GM06990 (cell line): ENCODE results near the gene REC8.

Experiments used
- DNase-seq: peaks from one replicate; pipeline ENCODE4 v3.0.0-alpha.2; 2011; ENCODE audit not compliant: insufficient read length; ENCODE audit errors: extremely low read depth
- H3K27me3 ChIP-seq: replicated peaks from 2 replicates; pipeline ENCODE4 v1.6.0; 2011; ENCODE audit warnings: low read length; ENCODE audit not compliant: control insufficient read depth, insufficient read depth
- H3K36me3 ChIP-seq: 2 replicates; pipeline ENCODE4 v1.5.1; 2011; ENCODE audit warnings: low read length; ENCODE audit not compliant: control insufficient read depth, insufficient read depth
- H3K4me3 ChIP-seq: replicated peaks from 2 replicates; pipeline ENCODE4 v1.5.1; 2011; ENCODE audit warnings: low read depth, mild to moderate bottlenecking, control low read depth, low read length
- CTCF ChIP-seq: IDR thresholded peaks from 2 replicates; pipeline ENCODE4 v1.5.1; 2011; ENCODE audit warnings: low read length, control low read depth, mild to moderate bottlenecking, inconsistent platforms; ENCODE audit not compliant: insufficient read depth, poor library complexity, severe bottlenecking

REC8 gene

DNA sequence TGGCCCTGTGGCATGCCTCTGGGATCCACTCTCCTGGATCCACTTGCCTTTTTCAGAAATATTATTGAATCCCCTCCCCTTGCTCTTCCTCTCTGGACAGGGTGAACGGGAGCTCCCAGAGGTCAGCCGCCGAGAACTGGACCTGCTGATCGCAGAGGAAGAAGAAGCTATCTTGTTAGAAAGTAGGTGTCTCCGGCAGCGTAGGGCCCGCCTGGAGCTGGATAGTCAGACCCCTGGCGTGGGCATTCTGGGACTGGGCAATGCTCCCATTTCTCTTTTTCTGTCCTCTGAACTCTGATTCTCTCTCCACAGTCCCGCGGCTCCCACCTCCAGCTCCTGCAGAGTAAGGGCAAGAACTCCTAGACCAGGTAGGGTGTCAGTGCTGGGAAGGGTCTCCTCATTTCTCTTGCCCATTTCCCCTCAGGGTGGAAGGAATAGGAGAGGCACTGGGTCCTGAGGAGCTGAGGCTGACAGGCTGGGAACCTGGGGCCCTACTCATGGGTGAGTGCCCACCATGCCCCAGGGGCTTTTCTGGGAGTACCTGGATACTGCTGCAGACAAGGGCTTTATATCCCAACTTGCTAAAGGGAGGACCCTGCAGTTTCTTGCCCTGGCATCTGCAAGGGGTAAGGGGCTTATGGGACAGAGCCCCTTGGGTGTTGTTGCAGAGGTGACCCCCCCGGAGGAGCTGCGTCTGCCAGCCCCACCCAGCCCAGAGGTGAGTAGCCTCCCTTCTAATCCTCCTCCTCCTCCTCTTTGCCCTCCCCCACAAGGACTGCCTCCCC, 5.4 kb downstream of the REC8 start:
- Histone ChIP-seq H3K27me3 (no peaks in the 10 kb centered on the region), H3K36me3 (peaks cover 48% of the 10 kb centered on the region), H3K4me3 (no peak overlapping the region)
- DNase-seq = no peak
- TF ChIP-seq CTCF = no peak

DNA sequence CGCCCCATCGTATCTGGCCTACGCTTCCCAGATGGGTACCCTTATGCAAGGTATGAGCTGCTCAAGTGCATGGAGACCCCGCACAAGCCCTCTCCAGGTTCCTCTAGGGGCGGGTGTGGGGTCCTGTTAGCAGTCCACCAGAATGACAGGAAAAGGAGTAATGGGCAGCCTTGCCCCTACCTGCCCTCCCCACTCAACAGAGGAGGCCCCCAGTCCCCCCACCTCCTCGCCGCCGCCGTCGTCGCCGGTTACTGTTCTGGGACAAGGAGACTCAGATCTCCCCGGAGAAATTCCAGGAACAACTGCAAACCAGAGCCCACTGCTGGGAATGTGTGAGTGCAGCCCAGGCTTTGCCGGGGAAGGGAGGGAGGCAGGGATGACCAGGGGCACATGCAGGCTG, 6.0 kb downstream of the REC8 start:
- Histone ChIP-seq H3K27me3 (no peaks in the 10 kb centered on the region), H3K36me3 (peaks cover 52% of the 10 kb centered on the region), H3K4me3 (no peak overlapping the region)
- no peak for DNase-seq
- no peak for TF ChIP-seq CTCF

- TF ChIP-seq CTCF = no peak
- H3K27me3 ChIP-seq = no peaks in the 10 kb centered on the region
- peaks cover 58% of the 10 kb centered on the region for H3K36me3 ChIP-seq
- DNase-seq = no peak
- no peak overlapping the region for H3K4me3 ChIP-seq
Observed at GRCh38 chr14:24178399-24179178, 6.7 kb downstream of the REC8 start.

GRCh38 chr14:24179294-24179960, 7.5 kb downstream of the REC8 start:
- Histone ChIP-seq H3K4me3 (no peak overlapping the region), H3K27me3 (no peaks in the 10 kb centered on the region), H3K36me3 (peaks cover 64% of the 10 kb centered on the region)
- TF ChIP-seq CTCF = no peak
- no peak for DNase-seq

DNA sequence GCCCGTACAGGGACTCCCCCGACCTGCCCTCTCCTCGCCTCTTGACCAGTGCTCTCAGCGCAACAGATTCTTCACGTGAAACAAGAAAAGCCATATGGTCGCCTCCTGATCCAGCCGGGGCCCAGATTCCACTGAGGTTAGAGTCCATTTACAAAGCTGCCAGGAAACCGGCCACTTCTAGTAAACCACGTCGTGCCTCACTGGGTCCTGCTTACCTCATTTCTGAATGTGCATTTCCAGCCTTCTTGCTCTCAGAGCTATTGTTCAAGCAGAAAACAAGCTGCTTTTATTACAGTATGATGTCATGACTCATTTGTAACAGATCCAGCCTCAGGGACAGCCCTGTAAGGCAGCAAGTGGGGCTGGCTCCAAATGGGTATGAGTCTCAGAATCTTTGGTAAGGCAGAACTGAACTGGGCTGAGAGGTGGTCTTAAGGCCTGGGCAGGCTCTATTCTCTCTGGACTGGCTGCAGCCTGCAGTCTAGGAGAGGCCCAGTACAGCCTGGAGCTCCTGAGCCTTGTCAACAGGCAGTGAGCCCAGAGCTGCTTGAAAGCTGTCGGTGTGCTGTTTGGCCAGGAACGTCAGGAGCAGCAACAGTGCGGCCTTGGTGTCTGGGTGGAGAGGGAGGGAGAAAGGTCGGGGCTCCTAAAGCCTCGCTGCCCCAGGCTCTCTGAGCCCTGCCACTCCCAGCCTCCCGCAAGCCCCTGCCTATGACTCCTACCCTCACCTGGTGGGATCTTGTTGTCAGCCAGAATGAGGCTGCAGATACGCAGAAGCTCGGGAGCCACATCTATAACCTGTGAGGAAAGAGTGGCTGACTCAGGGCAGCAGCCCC, 8.3 kb downstream of the REC8 start:
- H3K36me3 ChIP-seq = peaks cover 68% of the 10 kb centered on the region
- no peaks in the 10 kb centered on the region for H3K27me3 ChIP-seq
- no peak overlapping the region for H3K4me3 ChIP-seq
- no peak for TF ChIP-seq CTCF
- no peak for DNase-seq
